Muscle layer of duodenum (tissue), 2 donors: ENCODE results near the gene GK.

Source experiments
- H3K27ac ChIP-seq: one replicate; pipeline ENCODE4 v1.7.0; 2013; ENCODE audit warnings: mild to moderate bottlenecking, low read length
- H3K27me3 ChIP-seq: one replicate; pipeline ENCODE4 v1.7.0; 2013; ENCODE audit warnings: low read depth, mild to moderate bottlenecking, control low read depth, low read length
- H3K36me3 ChIP-seq, 2 donors: one replicate each; pipeline ENCODE4 v1.7.0; 2013; ENCODE audit warnings: low read length in 2 of 2, control low read depth in 1 of 2, mild to moderate bottlenecking in 1 of 2; ENCODE audit not compliant: insufficient read depth in 2 of 2, control insufficient read depth in 1 of 2
- H3K4me1 ChIP-seq, 2 donors: one replicate each; pipeline ENCODE4 v1.7.0; 2013; ENCODE audit warnings: low read length in 2 of 2, mild to moderate bottlenecking in 2 of 2, control low read depth in 1 of 2, moderate library complexity in 1 of 2; ENCODE audit not compliant: insufficient read depth in 2 of 2, control insufficient read depth in 1 of 2
- H3K4me3 ChIP-seq, 2 donors: one replicate each; pipeline ENCODE4 v1.7.0; 2013; ENCODE audit warnings: low read length in 2 of 2, low read depth in 1 of 2, mild to moderate bottlenecking in 1 of 2
- H3K9me3 ChIP-seq, 2 donors: one replicate each; pipeline ENCODE4 v1.7.0; 2013; ENCODE audit warnings: low read length in 2 of 2, control low read depth in 1 of 2, mild to moderate bottlenecking in 1 of 2; ENCODE audit not compliant: control insufficient read depth in 1 of 2
- donor health status: healthy.

GK gene

DNA sequence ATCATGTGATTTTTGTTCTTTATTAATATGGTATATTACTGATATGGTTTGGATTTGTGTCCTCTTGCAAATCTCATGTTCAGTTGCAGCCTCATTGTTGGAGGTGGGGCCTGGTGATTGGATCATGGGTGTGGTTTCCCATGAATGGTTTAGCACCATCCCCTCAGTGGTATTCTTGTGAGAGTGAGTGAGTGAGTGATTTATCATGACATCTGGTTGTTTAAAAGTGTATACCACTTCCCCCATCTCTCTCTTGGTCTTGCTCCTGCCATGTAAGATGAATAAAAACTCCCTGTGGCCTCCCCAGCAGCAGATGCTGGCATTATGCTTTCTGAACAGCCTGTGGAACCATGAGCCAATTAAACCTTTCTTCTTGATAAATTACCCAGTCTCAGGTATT, 124.4 kb downstream of the GK start:
- Histone ChIP-seq H3K36me3 (no peaks in the 10 kb centered on the region), H3K4me3 (no peak overlapping the region), H3K27ac (no peak overlapping the region), H3K9me3 (no peaks in the 10 kb centered on the region), H3K27me3 (no peaks in the 10 kb centered on the region), H3K4me1 (no peaks in the 10 kb centered on the region)

DNA sequence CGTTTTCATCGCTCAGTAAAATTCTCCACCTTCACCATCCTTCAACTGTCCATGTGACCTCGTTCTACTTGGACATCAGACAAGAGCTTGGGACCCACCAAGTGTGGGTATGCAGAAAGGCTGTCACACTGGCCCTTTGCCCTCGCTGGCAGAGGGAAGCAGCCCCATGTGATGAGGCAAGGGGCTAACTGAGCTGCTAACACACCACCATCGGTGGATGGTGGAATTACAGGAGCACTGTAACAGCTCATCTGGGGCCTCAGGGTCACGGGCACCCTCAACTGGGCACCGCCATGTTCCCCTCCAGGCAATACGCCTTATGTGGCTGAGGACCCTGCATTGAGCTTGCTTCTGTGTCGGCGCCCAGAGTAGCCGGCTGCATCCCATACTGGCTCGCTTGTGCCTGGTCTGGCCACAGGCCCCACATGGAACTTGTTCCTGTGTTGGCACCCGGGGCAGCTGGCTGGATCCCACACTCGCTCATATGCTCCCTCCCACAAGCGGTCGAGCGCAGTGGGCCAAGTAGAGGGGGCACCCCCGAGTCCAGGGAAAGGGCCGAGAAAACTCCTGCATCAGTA, 126.3 kb downstream of the GK start:
- Histone ChIP-seq H3K36me3 (no peaks in the 10 kb centered on the region), H3K4me1 (no peaks in the 10 kb centered on the region), H3K9me3 (no peaks in the 10 kb centered on the region), H3K27ac (no peak overlapping the region), H3K27me3 (no peaks in the 10 kb centered on the region), H3K4me3 (no peak overlapping the region)
